ENCODE results near the gene TM4SF20. TPM values are rescaled to one million over a fixed set of nuclear protein-coding genes. Genes with fewer than 3 reads are reported as not detected.

TM4SF20 gene
- polyA plus RNA-seq, 1 donor from 2014 or later: not detected

- Histone ChIP-seq H3K27me3 (ENCODE audit: insufficient read depth, low read depth, low read length) (no peaks in the 10 kb centered on the region), H4K20me1 (ENCODE audit: insufficient read depth) (no peaks in the 10 kb centered on the region)
These were observed 33.8 kb upstream of the TM4SF20 start for GRCh38 chr2:227412877-227413276.

GRCh38 chr2:227411990-227412350 lies 32.9 kb upstream of the TM4SF20 start:
- Histone ChIP-seq H3K27ac (ENCODE audit: low read length) (no peak overlapping the region), H3K9ac (ENCODE audit: low read length) (no peak overlapping the region), H3K27me3 (ENCODE audit: insufficient read depth, low read depth, low read length) (no peaks in the 10 kb centered on the region), H3K36me3 (ENCODE audit: insufficient read depth, low read length) (no peaks in the 10 kb centered on the region), H2AFZ (ENCODE audit: low read depth, low read length) (no peak overlapping the region), H3K79me2 (replicated peaks; ENCODE audit: insufficient read depth, low read length) (no peaks in the 10 kb centered on the region), H3F3A (ENCODE audit: insufficient read depth, low read length, poor library complexity, severe bottlenecking) (no peaks in the 10 kb centered on the region), H3K4me3 (ENCODE audit: low read length) (no peak overlapping the region), H3K4me2 (ENCODE audit: low read length) (no peak overlapping the region), H3K9me3 (ENCODE audit: low read length) (no peaks in the 10 kb centered on the region), H3K9me2 (ENCODE audit: insufficient read depth, low read length) (no peaks in the 10 kb centered on the region), H4K20me1 (ENCODE audit: insufficient read depth) (no peaks in the 10 kb centered on the region)
- TF ChIP-seq EZH2 (IDR thresholded peaks at IDR 0.05; ENCODE audit: borderline replicate concordance, insufficient read depth, low read length, poor library complexity, severe bottlenecking) (no peak), TAF1 (IDR thresholded peaks at IDR 0.05; ENCODE audit: low read depth) (no peak), CTCF (IDR thresholded peaks at IDR 0.05; ENCODE audit: poor library complexity, severe bottlenecking) (no peak), REST (IDR thresholded peaks at IDR 0.05; ENCODE audit: borderline replicate concordance) (no peak), POLR2AphosphoS5 (IDR thresholded peaks at IDR 0.05) (no peak), SMC3 (conservative IDR thresholded peaks at IDR 0.05; ENCODE audit: poor library complexity) (no peak), MXI1 (conservative IDR thresholded peaks at IDR 0.05; ENCODE audit: poor library complexity, severe bottlenecking) (no peak)

More at GRCh38 chr2:227412877-227413276, 33.8 kb upstream of the TM4SF20 start:
- Histone ChIP-seq H3K9ac (ENCODE audit: low read length) (no peak overlapping the region), H3K9me2 (ENCODE audit: insufficient read depth, low read length) (no peaks in the 10 kb centered on the region), H3K79me2 (replicated peaks; ENCODE audit: insufficient read depth, low read length) (no peaks in the 10 kb centered on the region), H3K27ac (ENCODE audit: low read length) (no peak overlapping the region), H3F3A (ENCODE audit: insufficient read depth, low read length, poor library complexity, severe bottlenecking) (no peaks in the 10 kb centered on the region), H3K9me3 (ENCODE audit: low read length) (no peaks in the 10 kb centered on the region), H3K4me2 (ENCODE audit: low read length) (no peak overlapping the region), H2AFZ (ENCODE audit: low read depth, low read length) (no peak overlapping the region), H3K36me3 (ENCODE audit: insufficient read depth, low read length) (no peaks in the 10 kb centered on the region), H3K4me3 (ENCODE audit: low read length) (no peak overlapping the region)
- TF ChIP-seq POLR2AphosphoS5 (IDR thresholded peaks at IDR 0.05) (no peak), CTCF (IDR thresholded peaks at IDR 0.05; ENCODE audit: poor library complexity, severe bottlenecking) (no peak), TAF1 (IDR thresholded peaks at IDR 0.05; ENCODE audit: low read depth) (no peak), SMC3 (conservative IDR thresholded peaks at IDR 0.05; ENCODE audit: poor library complexity) (no peak), MXI1 (conservative IDR thresholded peaks at IDR 0.05; ENCODE audit: poor library complexity, severe bottlenecking) (no peak), REST (IDR thresholded peaks at IDR 0.05; ENCODE audit: borderline replicate concordance) (no peak), RAD21 (conservative IDR thresholded peaks at IDR 0.05) (no peak), EP300 (conservative IDR thresholded peaks at IDR 0.05; ENCODE audit: poor library complexity, severe bottlenecking) (no peak)
